ENCODE results near the gene RNF146.

RNF146 gene

DNA sequence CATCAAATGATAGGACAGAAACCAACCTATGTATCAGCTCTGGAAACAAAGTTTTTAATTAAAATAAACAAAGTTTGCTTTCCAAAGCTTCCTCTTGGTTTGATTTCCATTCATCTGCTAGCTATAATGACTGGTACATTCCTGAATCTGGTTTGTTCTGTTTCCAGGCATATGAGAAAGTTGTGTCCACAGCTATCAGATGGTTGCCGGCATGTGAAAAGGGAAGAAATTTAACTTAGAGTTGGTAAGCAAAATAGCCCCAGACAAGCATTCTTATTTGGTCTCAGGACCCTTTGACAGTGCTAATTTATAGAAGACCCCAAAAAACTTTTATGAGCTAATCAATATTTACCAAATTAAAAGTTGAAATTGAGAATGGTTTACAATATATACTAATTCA is 3.8 kb upstream of the RNF146 start:
- H3K9me3 ChIP-seq (ENCODE audit: control insufficient read depth, low read length): no peaks in the 10 kb centered on the region
- no peak overlapping the region for H3K4me3 ChIP-seq (ENCODE audit: extremely low read depth, insufficient read depth, low read length, poor library complexity, severe bottlenecking)
- no peaks in the 10 kb centered on the region for H3K4me1 ChIP-seq (ENCODE audit: control insufficient read depth, insufficient read depth, low read length, poor library complexity, severe bottlenecking)
- no peak overlapping the region for H3K27ac ChIP-seq (ENCODE audit: low read depth, low read length, severe bottlenecking)
- WGBS, 2 experiments (ENCODE audit: insufficient coverage in 2 of 2): no CpG with 5 or more reads among the region's 1 CpG
- no peaks in the 10 kb centered on the region for H3K36me3 ChIP-seq (ENCODE audit: control insufficient read depth, insufficient read depth, low read length)

DNA sequence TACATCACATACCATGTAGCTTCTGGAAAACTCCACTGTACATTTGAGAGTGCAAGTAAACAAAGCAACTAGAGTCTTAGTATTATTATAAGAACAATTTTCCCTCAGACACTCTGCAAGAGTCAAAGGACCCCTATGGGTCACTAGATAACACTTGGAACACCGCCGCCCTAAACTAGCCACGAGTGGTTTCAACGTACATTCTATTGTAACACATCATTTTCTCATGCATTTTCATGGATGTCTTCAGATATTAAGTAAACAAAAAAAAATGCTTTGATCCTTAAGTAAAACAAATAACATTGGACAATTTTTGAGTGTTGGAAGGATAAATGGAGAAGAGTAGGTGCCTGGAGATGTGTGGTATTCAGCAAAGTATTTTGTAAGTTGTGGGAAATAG is 3.2 kb upstream of the RNF146 start:
- no peak overlapping the region for H3K27ac ChIP-seq (ENCODE audit: low read depth, low read length, severe bottlenecking)
- no peak overlapping the region for H3K4me3 ChIP-seq (ENCODE audit: extremely low read depth, insufficient read depth, low read length, poor library complexity, severe bottlenecking)
- H3K9me3 ChIP-seq (ENCODE audit: control insufficient read depth, low read length): no peaks in the 10 kb centered on the region
- H3K4me1 ChIP-seq (ENCODE audit: control insufficient read depth, insufficient read depth, low read length, poor library complexity, severe bottlenecking): no peaks in the 10 kb centered on the region
- no CpG with 5 or more reads among the region's 4 CpGs for WGBS, 2 experiments (ENCODE audit: insufficient coverage in 2 of 2)
- no peaks in the 10 kb centered on the region for H3K36me3 ChIP-seq (ENCODE audit: control insufficient read depth, insufficient read depth, low read length)

DNA sequence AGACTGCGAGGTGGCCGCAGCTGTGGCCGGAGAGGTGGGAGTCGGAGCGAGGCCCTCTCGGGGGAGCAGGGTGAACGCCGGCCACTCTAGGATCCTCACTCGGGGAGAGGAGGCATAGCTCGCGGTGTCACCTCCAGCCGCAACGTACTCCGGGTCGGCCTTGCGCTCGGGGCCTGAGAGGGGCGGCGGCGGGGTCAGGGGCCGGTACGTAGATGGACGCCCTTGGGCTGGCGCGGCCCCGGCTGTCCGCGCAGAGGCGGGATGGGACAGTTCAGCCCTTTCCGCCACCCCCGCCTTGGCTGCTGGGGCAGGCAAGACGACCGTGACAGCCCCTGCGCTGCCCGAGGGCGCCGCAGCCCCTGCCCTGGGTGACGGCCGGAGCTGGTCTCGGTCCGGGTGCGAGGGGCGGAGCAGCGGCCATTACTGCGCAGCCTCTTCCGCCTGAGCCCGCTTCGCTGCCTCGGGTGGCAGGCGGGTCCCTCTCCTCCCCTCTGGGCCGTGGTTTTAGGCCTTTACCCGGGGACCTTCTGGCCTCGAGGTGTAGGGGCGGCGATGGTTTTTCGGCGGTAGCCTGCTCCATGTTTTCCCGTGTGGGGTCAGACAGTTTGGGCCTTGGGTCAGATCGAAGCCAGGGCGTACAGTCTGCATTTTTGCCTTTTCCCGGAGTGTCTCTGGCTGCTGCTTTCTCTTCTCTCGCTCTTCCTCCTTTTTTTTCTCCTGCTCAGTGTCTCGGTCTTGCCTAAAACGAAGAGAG is 405 bp downstream of the RNF146 start:
- Histone ChIP-seq H3K4me3 (ENCODE audit: extremely low read depth, insufficient read depth, low read length, poor library complexity, severe bottlenecking) (peak overlapping the region; percentile 82), H3K27ac (ENCODE audit: low read depth, low read length, severe bottlenecking) (peak overlapping the region; percentile 96), H3K9me3 (ENCODE audit: control insufficient read depth, low read length) (no peaks in the 10 kb centered on the region), H3K4me1 (ENCODE audit: control insufficient read depth, insufficient read depth, low read length, poor library complexity, severe bottlenecking) (peaks cover 6% of the 10 kb centered on the region), H3K36me3 (ENCODE audit: control insufficient read depth, insufficient read depth, low read length) (peaks cover 8% of the 10 kb centered on the region)
- 0 to 1% methylated on average over 52 to 54 of the region's 64 CpGs for WGBS, 2 experiments (ENCODE audit: insufficient coverage in 2 of 2)

DNA sequence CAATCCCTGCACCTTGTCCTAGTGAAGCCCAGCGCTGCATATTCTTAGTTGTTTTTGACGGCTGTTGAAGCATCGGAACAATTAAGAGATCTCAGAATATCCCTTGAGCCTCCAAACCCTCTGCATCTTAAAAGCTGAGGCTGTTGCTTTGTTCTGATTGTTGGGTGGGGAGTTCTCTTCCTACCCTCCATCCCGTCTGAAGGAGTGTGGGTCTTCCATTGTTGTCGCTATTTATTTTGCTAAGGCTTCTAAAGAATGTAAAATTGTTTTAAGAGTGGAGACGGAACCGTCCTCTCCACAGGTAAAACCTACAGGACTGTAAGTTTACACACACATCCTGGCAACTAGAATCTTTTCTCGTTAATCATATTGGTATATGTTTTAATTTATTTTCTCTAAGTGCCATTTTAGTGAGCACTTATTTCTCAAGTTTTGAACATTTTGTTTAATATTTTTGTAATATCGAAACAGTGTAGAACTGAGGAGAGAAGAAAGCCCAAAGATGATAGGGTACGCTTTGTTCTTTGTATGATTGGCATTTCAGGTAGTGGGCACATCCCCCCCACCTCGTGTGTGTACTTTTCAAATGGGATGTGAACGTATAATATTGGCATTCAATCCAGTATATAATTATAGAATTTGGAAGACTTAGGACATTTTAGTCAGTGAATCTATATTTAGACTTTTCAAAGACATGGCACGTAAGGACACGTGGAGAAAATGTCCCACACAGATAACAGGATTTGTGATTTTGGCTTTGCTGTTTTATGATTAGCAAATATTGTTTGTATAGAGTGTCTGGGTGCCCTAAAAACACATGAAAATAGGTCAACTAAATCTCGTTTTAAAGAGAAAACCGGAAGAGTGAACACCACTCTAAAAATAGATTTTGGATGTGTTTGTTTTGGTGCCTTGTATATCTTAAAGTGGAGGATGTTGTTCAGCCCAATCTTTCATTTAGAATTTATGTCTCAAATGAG is 1.3 kb downstream of the RNF146 start:
- Histone ChIP-seq H3K4me3 (ENCODE audit: extremely low read depth, insufficient read depth, low read length, poor library complexity, severe bottlenecking) (peak overlapping the region; percentile 82), H3K4me1 (ENCODE audit: control insufficient read depth, insufficient read depth, low read length, poor library complexity, severe bottlenecking) (peaks cover 6% of the 10 kb centered on the region), H3K9me3 (ENCODE audit: control insufficient read depth, low read length) (no peaks in the 10 kb centered on the region), H3K27ac (ENCODE audit: low read depth, low read length, severe bottlenecking) (peak overlapping the region; percentile 96), H3K36me3 (ENCODE audit: control insufficient read depth, insufficient read depth, low read length) (peaks cover 9% of the 10 kb centered on the region)
- 0 to 18% methylated on average over 1 to 3 of the region's 16 CpGs for WGBS, 2 experiments (ENCODE audit: insufficient coverage in 2 of 2)

DNA sequence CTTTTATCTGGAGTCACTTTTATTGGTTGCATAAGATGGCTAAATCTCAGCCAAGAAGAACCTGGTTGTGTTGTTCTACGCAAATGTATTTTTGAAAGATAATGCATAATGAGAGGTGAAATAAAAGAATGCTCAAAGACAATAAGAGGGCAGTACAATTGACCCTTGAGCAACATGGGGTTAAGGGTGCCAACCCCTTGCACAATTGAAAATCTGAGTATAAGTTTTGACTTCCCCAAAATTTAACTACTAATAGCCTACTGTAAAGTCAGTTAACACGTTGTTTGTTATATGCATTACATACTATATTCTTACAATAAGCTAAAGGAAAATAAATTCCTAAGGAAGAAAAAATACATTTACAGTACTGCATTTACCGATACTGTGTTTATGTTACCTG is 5.9 kb downstream of the RNF146 start:
- Histone ChIP-seq H3K4me1 (ENCODE audit: control insufficient read depth, insufficient read depth, low read length, poor library complexity, severe bottlenecking) (peaks cover 6% of the 10 kb centered on the region), H3K9me3 (ENCODE audit: control insufficient read depth, low read length) (no peaks in the 10 kb centered on the region), H3K4me3 (ENCODE audit: extremely low read depth, insufficient read depth, low read length, poor library complexity, severe bottlenecking) (no peak overlapping the region), H3K27ac (ENCODE audit: low read depth, low read length, severe bottlenecking) (no peak overlapping the region), H3K36me3 (ENCODE audit: control insufficient read depth, insufficient read depth, low read length) (peaks cover 9% of the 10 kb centered on the region)
- WGBS, 2 experiments (ENCODE audit: insufficient coverage in 2 of 2): 88 to 100% methylated on average over 1 of the region's 3 CpGs

DNA sequence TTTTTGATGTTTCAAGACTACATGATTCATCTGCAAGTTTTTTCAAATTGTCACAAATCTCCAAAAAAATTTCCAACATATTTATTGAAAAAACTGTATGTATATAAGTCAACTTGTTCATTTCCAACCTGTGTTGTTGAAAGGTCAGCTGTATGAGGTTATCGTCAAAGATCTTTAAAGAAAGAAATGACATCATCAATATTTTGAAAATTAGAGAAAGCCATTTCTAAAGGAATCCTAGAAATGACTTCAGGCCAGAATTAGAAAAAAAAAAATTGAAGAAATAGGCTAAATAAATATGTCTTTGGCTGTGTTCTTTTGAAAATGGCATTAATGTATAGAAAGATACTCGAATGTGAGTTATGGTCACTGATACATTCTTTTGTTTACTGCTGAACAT is 6.8 kb downstream of the RNF146 start:
- peaks cover 6% of the 10 kb centered on the region for H3K4me1 ChIP-seq (ENCODE audit: control insufficient read depth, insufficient read depth, low read length, poor library complexity, severe bottlenecking)
- H3K9me3 ChIP-seq (ENCODE audit: control insufficient read depth, low read length): no peaks in the 10 kb centered on the region
- WGBS, 2 experiments (ENCODE audit: insufficient coverage in 2 of 2): 100% methylated on average over 1 of the region's 2 CpGs
- H3K4me3 ChIP-seq (ENCODE audit: extremely low read depth, insufficient read depth, low read length, poor library complexity, severe bottlenecking): no peak overlapping the region
- peaks cover 9% of the 10 kb centered on the region for H3K36me3 ChIP-seq (ENCODE audit: control insufficient read depth, insufficient read depth, low read length)
- H3K27ac ChIP-seq (ENCODE audit: low read depth, low read length, severe bottlenecking): no peak overlapping the region

DNA sequence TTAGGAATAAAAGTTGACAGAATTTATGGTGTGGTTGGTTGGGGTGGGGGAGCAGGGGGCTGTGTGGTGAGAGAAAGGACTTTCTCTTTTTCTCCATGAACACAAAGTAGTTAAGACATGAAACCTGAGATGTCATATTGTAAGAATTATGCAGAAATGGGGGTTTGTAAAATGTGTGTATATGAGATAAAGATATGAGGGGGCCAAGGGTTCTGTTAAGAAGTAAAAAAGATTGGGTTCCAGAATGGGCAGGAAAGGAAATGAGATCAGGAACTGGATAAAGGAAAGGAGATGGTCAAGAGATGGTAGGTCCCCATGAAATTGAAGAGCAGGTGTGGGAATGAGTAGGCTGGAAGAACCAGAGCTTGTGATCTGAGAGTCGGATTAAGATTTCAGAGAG is 9.7 kb downstream of the RNF146 start:
- Histone ChIP-seq H3K9me3 (ENCODE audit: control insufficient read depth, low read length) (no peaks in the 10 kb centered on the region), H3K27ac (ENCODE audit: low read depth, low read length, severe bottlenecking) (no peak overlapping the region)
- WGBS, 2 experiments (ENCODE audit: insufficient coverage in 2 of 2): 100% methylated on average over 1 of the region's 1 CpG

DNA sequence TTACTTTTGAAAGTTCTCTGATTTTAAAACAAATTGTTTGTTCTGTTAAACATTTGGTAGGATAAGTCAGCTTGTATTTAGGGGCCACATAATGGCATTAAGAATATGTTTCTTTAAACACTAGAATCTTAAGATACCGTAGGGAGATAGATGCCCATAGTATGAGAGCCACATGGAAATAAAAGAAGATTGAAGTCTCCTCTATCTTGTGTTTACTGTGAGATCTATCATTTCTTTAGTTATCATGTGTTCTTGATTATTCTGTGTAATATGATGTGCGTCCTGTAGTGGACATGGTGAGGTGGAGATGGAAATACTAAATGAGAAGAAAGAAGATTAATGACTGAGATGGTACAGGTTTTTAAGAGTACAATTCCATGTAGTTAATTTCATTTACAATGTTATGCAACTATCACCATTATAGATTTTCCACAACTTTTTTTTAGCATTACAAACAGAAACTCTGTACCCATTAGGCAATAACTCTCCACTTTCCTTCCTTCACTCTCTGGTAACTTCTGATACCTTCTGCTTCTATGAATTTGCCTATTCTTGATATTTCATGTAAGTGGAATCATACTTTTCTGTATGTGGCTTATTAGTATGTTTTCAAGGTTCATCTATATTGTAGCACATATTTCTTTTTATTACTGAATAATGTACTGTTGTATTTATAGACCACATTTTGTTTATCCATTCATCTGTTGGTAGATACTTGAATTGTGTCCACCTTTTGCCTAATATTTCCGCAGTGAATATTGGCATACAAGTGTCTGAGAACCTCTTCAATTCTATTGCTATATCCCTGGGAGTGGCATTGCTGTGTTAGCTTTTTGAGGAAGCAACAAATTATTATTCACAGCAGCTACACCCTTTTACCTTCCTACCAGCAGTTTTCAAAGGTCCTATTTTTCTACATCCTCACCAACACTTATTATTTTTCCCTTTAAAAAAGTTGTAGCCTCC is 11.5 kb downstream of the RNF146 start:
- H3K9me3 ChIP-seq (ENCODE audit: control insufficient read depth, low read length): no peaks in the 10 kb centered on the region
- H3K4me3 ChIP-seq (ENCODE audit: extremely low read depth, insufficient read depth, low read length, poor library complexity, severe bottlenecking): no peak overlapping the region
- H3K36me3 ChIP-seq (ENCODE audit: control insufficient read depth, insufficient read depth, low read length): peaks cover 18% of the 10 kb centered on the region
- 100% methylated on average over 1 of the region's 3 CpGs for WGBS, 2 experiments (ENCODE audit: insufficient coverage in 2 of 2)
- no peak overlapping the region for H3K27ac ChIP-seq (ENCODE audit: low read depth, low read length, severe bottlenecking)
- no peaks in the 10 kb centered on the region for H3K4me1 ChIP-seq (ENCODE audit: control insufficient read depth, insufficient read depth, low read length, poor library complexity, severe bottlenecking)

More for the DNA sequence above, 9.7 kb downstream of the RNF146 start:
- H3K4me3 ChIP-seq (ENCODE audit: extremely low read depth, insufficient read depth, low read length, poor library complexity, severe bottlenecking): no peak overlapping the region
- H3K36me3 ChIP-seq (ENCODE audit: control insufficient read depth, insufficient read depth, low read length): peaks cover 7% of the 10 kb centered on the region
- no peaks in the 10 kb centered on the region for H3K4me1 ChIP-seq (ENCODE audit: control insufficient read depth, insufficient read depth, low read length, poor library complexity, severe bottlenecking)

DNA sequence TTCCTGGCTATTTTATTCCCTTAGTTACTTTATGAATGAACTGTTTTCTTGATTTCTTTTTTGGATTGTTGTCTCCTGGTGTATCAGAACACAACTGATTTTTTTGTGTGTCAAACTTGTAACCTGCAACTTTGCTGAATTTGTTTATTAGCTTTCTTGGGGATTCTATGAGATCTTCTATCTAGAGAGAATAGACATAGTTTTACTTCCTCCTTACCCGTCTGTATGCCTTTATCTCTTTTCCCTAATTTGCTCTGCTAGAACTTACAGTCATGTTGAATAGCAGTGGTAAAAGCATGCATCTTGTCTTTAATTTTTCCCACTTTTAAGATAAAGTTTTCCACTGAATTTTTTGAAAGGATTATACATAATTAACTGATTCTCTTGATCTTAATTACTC is 13.2 kb downstream of the RNF146 start:
- Histone ChIP-seq H3K4me3 (ENCODE audit: extremely low read depth, insufficient read depth, low read length, poor library complexity, severe bottlenecking) (no peak overlapping the region), H3K4me1 (ENCODE audit: control insufficient read depth, insufficient read depth, low read length, poor library complexity, severe bottlenecking) (no peaks in the 10 kb centered on the region), H3K27ac (ENCODE audit: low read depth, low read length, severe bottlenecking) (no peak overlapping the region), H3K9me3 (ENCODE audit: control insufficient read depth, low read length) (no peaks in the 10 kb centered on the region), H3K36me3 (ENCODE audit: control insufficient read depth, insufficient read depth, low read length) (peaks cover 22% of the 10 kb centered on the region)
- 80% methylated on average over 1 of the region's 1 CpG; no CpG with 5 or more reads in 1 of the 2 experiments for WGBS, 2 experiments (ENCODE audit: insufficient coverage in 2 of 2)

DNA sequence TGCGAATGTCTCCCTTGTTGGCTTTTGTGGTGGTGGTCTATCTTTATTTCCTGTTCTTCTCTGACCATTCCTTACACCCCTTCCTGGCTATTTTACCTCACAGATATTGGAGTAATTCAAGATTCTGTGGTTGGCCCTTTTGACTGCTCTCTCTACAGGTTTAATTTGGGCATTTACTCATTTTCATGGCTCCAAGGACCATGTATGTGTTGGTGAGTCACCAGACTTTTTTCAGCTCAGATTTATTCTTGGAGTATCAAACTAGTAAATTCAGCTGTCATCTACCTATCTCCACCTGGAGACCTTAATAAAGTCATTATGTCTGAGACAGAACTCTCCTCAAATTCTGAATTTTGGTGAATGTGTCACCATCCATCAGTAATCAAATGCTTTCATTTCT is 15.5 kb downstream of the RNF146 start:
- Histone ChIP-seq H3K36me3 (ENCODE audit: control insufficient read depth, insufficient read depth, low read length) (peaks cover 43% of the 10 kb centered on the region), H3K27ac (ENCODE audit: low read depth, low read length, severe bottlenecking) (no peak overlapping the region), H3K4me3 (ENCODE audit: extremely low read depth, insufficient read depth, low read length, poor library complexity, severe bottlenecking) (no peak overlapping the region), H3K9me3 (ENCODE audit: control insufficient read depth, low read length) (no peaks in the 10 kb centered on the region), H3K4me1 (ENCODE audit: control insufficient read depth, insufficient read depth, low read length, poor library complexity, severe bottlenecking) (no peaks in the 10 kb centered on the region)
- no CpG with 5 or more reads among the region's 1 CpG for WGBS, 2 experiments (ENCODE audit: insufficient coverage in 2 of 2)

Data from mesodermal cell (in vitro differentiated cells).